DOHH2 (cell line): ENCODE measurements around the gene GPR55.

Source experiments
- EZH2phosphoT487 ChIP-seq: fragments of 200-600 bp; sonication (generic); IDR thresholded peaks from 2 replicates; pipeline ENCODE4 v1.6.1; 2017; ENCODE audit warnings: borderline replicate concordance, mild to moderate bottlenecking, antibody characterized with exemption, low read length, moderate library complexity, mixed read lengths
- TF ChIP-seq, protein P1 (sequence below): fragments of 200-600 bp; sonication (generic); IDR thresholded peaks from one replicate; pipeline ENCODE4 v1.5.1; 2014; ENCODE audit warnings: antibody characterized with exemption, mild to moderate bottlenecking, low read depth, low read length; ENCODE audit not compliant: poor library complexity, severe bottlenecking

- TF ChIP-seq EZH2phosphoT487: no peak
- TF ChIP-seq, protein P1, sequence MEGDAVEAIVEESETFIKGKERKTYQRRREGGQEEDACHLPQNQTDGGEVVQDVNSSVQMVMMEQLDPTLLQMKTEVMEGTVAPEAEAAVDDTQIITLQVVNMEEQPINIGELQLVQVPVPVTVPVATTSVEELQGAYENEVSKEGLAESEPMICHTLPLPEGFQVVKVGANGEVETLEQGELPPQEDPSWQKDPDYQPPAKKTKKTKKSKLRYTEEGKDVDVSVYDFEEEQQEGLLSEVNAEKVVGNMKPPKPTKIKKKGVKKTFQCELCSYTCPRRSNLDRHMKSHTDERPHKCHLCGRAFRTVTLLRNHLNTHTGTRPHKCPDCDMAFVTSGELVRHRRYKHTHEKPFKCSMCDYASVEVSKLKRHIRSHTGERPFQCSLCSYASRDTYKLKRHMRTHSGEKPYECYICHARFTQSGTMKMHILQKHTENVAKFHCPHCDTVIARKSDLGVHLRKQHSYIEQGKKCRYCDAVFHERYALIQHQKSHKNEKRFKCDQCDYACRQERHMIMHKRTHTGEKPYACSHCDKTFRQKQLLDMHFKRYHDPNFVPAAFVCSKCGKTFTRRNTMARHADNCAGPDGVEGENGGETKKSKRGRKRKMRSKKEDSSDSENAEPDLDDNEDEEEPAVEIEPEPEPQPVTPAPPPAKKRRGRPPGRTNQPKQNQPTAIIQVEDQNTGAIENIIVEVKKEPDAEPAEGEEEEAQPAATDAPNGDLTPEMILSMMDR: no peak
These were observed 14.8 kb upstream of the GPR55 start for GRCh38 chr2:230939691-230940470.
